T-helper 17 cell (primary cell): ENCODE results near the gene PDS5B. TPM values are rescaled to one million over a fixed set of nuclear protein-coding genes. Genes with fewer than 3 reads are reported as not detected.
A peak's percentile ranks its signal among the peaks of the same experiment; 100 is the strongest.
"Not testable (repeated sequence)": the region's sequence is repeated elsewhere in the genome, so short reads cannot be mapped to it uniquely, and the experiment has no call there.

Experiments used
- ATAC-seq: fragments of 150-1000 bp; cut with Tn5 transposase; 2 replicates; pipeline ENCODE4 v1.10.0; 2021; ENCODE audit warnings: mild to moderate bottlenecking, moderate library complexity
- DNase-seq, 3 donors: peaks; one replicate each; pipeline versions ENCODE4 v3.0.0 to v3.0.0-alpha.2; 2020 to 2021
- H3K9me3 ChIP-seq: one replicate; pipeline ENCODE4 v1.7.0; 2013; ENCODE audit warnings: low read length, mild to moderate bottlenecking; ENCODE audit not compliant: control insufficient read depth, poor library complexity, severe bottlenecking
- H3K27ac Mint-ChIP-seq: one replicate; pipeline ENCODE4 v1.8.0; 2022; ENCODE audit warnings: mild to moderate bottlenecking, moderate library complexity, mixed read lengths
- H3K27me3 Mint-ChIP-seq: one replicate; pipeline ENCODE4 v1.8.0; 2022; ENCODE audit warnings: mixed read lengths
- H3K36me3 Mint-ChIP-seq: one replicate; pipeline ENCODE4 v1.8.0; 2022; ENCODE audit warnings: low read depth, mixed read lengths
- H3K4me1 Mint-ChIP-seq: one replicate; pipeline ENCODE4 v1.8.0; 2022; ENCODE audit warnings: mild to moderate bottlenecking, mixed read lengths
- H3K4me3 Mint-ChIP-seq: one replicate; pipeline ENCODE4 v1.8.0; 2022; ENCODE audit warnings: mild to moderate bottlenecking, moderate library complexity, mixed read lengths
- total RNA-seq, 4 donors: library from RNA in 2 of 4; stranded (reverse) in 2 of 4; gene quantifications; one replicate each; pipeline ENCODE4 v1.2.3 and lab custom pipeline; 2022 to 2026

Gene PDS5B
- total RNA-seq, 2 donors from 2014 or later: 39.2 to 46.7 TPM

DNA sequence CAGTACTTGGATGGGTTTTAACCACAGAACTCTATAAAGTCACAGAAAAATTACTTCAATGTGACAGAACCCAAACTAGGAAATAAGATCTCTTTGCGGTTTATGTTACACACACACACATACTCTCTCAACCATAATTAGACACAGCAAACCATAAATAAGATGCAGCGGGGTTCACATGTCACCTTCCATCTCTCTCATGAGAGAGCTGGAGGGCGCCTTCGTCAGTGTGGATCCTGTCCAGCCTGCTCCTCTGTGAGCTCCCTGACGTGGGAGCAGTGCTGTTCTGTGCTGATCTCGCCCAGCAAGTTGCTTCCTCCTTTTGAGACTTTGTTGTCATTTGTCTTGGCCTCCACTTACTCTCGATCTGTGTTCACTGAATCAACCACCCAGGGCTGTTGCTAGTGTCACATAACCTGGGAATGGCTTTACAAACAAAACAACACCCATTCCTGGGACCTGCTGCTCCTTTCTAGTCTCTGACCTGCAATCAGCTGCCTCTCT, 225.1 kb downstream of the PDS5B start:
- peak; percentile 30 for ATAC-seq
- no peak overlapping the region for H3K27ac Mint-ChIP-seq
- peaks cover 8% of the 10 kb centered on the region for H3K4me1 Mint-ChIP-seq
- DNase-seq: no peak
- H3K4me3 Mint-ChIP-seq: no peak overlapping the region
- peaks cover 14% of the 10 kb centered on the region for H3K27me3 Mint-ChIP-seq
- no peaks in the 10 kb centered on the region for H3K36me3 Mint-ChIP-seq
- no peaks in the 10 kb centered on the region for H3K9me3 ChIP-seq

DNA sequence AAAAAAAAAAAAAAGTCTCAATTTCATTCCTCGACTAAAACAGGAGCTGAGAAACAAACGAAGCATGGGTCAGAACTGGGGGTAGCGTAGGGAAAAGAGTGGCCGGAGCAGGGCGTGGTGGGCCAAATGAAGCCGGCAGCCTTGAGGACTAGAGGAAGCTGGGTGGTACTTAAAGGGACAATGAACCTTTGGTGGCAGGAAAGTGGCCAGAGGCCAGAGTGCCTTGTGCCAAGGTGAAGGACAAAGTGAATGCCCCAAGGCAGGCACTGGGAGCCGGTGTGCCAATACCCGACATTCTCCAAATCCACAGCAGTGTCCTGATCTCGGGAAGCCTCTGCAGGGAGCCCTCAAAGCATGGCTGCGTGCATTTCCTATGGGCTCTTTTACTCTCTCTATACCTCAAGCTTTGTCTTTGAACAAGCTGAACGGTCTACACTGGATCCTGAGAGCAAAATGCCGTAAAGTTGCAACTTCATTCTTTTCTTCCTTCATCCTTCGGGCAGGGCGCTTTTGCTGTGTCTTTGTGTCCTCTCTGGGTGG, 235.0 kb downstream of the PDS5B start:
- ATAC-seq: no peak
- Mint-ChIP-seq H3K4me1 (no peaks in the 10 kb centered on the region), H3K27me3 (peaks cover 7% of the 10 kb centered on the region), H3K36me3 (no peaks in the 10 kb centered on the region), H3K27ac (no peak overlapping the region), H3K4me3 (no peak overlapping the region)
- no peak for DNase-seq
- H3K9me3 ChIP-seq: no peaks in the 10 kb centered on the region

DNA sequence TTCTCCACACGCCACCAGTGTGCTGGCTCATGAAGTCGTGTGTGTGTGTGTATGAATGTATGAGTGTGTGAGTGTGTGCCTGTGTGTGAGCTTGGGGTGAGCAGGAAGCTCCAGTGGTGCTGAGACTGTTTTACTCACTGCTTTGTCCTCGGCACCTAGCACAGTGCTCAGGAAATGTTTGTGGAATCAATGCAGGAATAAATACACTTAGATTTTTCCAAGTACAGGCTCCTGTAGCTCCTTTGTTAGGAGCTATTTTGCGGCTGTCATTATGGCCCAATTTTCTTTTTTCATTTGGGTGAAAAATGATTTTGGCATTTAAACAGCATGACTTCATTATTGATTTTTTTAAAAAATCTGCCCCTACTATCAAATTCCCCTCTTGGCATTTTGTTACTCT, 236.5 kb downstream of the PDS5B start:
- no peak for ATAC-seq
- no peak overlapping the region for H3K4me3 Mint-ChIP-seq

DNA sequence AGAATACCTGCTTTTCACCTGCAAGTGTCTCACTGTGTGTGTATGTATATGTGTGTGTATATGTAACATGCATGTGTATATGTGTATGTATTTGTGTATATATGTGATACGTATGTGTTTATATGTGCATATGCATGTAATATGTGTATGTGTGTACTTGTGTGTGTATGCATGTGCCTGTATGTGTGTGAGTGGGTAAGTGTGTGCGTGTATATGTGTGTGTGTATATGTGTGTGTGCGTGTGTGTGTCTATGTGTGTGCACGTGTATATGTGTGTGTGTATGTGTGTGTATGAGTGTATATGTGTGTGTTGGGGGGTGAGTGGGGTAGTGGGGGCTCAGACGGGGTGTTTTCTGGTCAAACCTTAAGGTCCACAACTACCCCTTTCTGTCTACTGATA, 237.3 kb downstream of the PDS5B start:
- H3K4me3 Mint-ChIP-seq: no peak overlapping the region

More for the DNA sequence above, 236.5 kb downstream of the PDS5B start:
- no peaks in the 10 kb centered on the region for H3K36me3 Mint-ChIP-seq
- DNase-seq: no peak
- H3K27ac Mint-ChIP-seq: no peak overlapping the region
- no peaks in the 10 kb centered on the region for H3K9me3 ChIP-seq
- peaks cover 21% of the 10 kb centered on the region for H3K27me3 Mint-ChIP-seq
- H3K4me1 Mint-ChIP-seq: no peaks in the 10 kb centered on the region

DNA sequence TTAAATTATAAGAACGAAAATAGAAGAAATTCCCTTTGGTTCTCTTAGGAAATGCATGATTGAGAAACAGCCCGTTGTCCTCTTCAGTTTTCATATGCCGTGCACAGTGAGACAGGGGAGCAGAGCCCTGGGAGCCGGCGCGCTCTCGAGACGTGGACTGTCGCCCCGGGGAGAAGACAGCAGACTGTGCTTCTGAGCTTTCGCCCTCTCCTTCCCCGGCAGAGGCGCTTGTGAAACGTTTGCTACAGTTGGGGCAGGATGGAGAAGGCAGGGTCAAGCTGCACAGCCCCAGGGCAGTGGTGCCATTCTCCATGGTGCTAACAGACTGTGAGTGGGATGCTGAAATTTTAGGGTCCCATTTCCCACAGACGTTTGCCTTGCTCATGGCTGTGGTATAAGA, 237.8 kb downstream of the PDS5B start:
- no peaks in the 10 kb centered on the region for H3K9me3 ChIP-seq
- Mint-ChIP-seq H3K27me3 (peaks cover 29% of the 10 kb centered on the region), H3K27ac (no peak overlapping the region), H3K4me1 (no peaks in the 10 kb centered on the region), H3K4me3 (no peak overlapping the region), H3K36me3 (no peaks in the 10 kb centered on the region)
- ATAC-seq (no peak), DNase-seq (no peak)

More for the DNA sequence above, 237.3 kb downstream of the PDS5B start:
- peaks cover 24% of the 10 kb centered on the region for H3K27me3 Mint-ChIP-seq
- H3K4me1 Mint-ChIP-seq: no peaks in the 10 kb centered on the region
- H3K36me3 Mint-ChIP-seq: no peaks in the 10 kb centered on the region
- DNase-seq (no peak), ATAC-seq (no peak)
- no peak overlapping the region for H3K27ac Mint-ChIP-seq
- no peaks in the 10 kb centered on the region for H3K9me3 ChIP-seq

DNA sequence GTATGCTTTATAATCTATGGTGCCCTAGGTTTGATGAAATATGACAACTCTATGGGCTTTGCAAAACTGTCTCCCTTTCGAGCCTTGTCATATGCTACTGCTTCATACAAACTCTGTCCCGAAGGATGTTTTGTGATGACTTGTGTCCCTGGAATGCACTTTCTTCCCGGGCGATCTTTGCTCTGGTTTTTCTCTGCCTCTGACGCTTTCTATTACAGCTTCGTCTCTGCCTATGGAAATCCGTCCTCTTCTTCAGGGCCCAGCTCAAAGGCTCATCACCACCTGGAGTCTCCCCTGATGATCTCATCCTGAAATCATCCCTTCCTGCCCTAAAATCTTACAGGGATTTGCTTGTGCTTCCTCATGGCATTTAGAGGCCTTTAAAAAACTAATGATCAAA, 238.4 kb downstream of the PDS5B start:
- Mint-ChIP-seq H3K27me3 (peaks cover 32% of the 10 kb centered on the region), H3K27ac (no peak overlapping the region), H3K36me3 (no peaks in the 10 kb centered on the region), H3K4me1 (no peaks in the 10 kb centered on the region), H3K4me3 (no peak overlapping the region)
- no peak for DNase-seq
- no peaks in the 10 kb centered on the region for H3K9me3 ChIP-seq
- ATAC-seq: no peak

DNA sequence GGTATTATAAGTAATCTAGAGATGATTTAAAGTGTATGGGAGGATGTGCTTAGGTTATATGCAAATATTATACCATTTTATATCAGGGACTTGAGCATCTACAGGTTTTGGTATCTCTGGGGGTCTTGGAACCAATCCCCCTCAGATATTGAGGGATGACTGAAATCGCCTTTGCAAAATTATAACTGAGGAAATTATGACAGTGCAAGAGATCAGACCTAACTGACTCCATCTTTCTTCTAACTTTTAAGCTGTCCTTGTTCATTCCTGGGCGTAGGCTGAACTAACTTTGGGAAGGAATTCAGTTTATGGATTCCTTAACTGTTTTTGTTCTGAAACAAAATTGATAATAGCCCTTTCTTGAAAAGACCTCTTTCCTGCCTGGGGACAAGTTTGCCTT, 239.2 kb downstream of the PDS5B start:
- H3K36me3 Mint-ChIP-seq: no peaks in the 10 kb centered on the region
- H3K4me1 Mint-ChIP-seq: no peaks in the 10 kb centered on the region
- H3K27ac Mint-ChIP-seq: no peak overlapping the region
- H3K4me3 Mint-ChIP-seq: no peak overlapping the region
- H3K27me3 Mint-ChIP-seq: peaks cover 32% of the 10 kb centered on the region
- ATAC-seq: no peak
- H3K9me3 ChIP-seq: no peaks in the 10 kb centered on the region
- no peak for DNase-seq

DNA sequence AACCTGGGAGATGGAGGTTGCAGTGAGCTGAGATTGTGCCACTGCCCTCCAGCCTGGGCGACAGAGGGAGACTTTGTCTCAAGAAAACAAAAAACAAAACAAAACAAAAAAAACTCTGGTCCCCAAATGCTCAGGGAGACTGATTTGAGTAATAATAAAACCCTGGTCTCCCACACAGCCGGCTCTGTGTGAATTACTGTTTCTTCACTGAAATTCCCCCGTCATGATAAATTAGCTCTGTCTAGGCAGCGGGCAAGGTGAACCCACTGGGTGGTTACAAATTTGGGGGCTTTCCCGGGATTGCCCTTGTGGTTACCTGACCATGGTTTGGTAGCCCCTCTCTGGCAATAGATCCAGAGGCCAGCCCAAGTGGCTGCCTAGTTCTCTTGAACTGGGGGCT, 240.1 kb downstream of the PDS5B start:
- H3K27me3 Mint-ChIP-seq: peaks cover 27% of the 10 kb centered on the region
- not testable (repeated sequence) for ATAC-seq, H3K36me3 Mint-ChIP-seq, H3K9me3 ChIP-seq, DNase-seq, H3K4me3 Mint-ChIP-seq, H3K27ac Mint-ChIP-seq, H3K4me1 Mint-ChIP-seq

Other genes with a start within 250 kb of the PDS5B start
- gene N4BP2L1, start 158.3 kb upstream of the PDS5B start, total RNA-seq: 10 to 100 TPM; 37.8 to 45.9 TPM
- gene N4BP2L2, start 47.7 kb upstream of the PDS5B start, total RNA-seq: 100 to 1,000 TPM; 185 to 205 TPM